AG09309 (cell line): ENCODE data around the gene RBM22.

Source experiments
- DNase-seq: peaks from one replicate; pipeline ENCODE4 v3.0.0-alpha.2; 2010; ENCODE audit warnings: low read depth
- H3K4me3 ChIP-seq: 2 replicates; pipeline ENCODE4 v1.5.1; 2011; ENCODE audit warnings: mild to moderate bottlenecking, low read depth, low read length, moderate library complexity; ENCODE audit not compliant: control insufficient read depth
- TF ChIP-seq, protein P1 (sequence below): IDR thresholded peaks from 2 replicates; pipeline ENCODE4 v1.5.1; 2011; ENCODE audit warnings: mild to moderate bottlenecking, low read depth, low read length, inconsistent platforms; ENCODE audit not compliant: insufficient read depth, control insufficient read depth; ENCODE audit errors: missing control alignments

The RBM22 gene

DNA sequence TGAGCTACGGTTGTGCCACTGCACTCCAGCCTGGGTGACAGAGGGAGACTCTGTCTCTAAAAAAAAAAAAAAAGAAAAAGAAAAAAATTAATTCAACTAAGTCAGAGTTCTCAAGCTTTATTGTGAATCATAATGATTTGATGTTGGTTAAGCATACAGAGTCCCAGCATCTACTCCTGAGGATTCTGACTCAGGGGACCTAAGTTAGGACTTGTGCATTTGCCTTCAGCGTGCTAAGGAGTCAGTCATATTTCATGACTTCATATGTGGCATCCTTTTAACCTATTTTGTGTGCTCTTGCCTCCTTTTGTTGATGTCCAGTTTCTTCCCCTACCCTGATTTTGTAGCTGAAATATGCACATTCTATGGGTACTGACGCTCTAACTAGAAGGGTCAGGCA is 36.9 kb downstream of the RBM22 start:
- no peak overlapping the region for H3K4me3 ChIP-seq
- TF ChIP-seq, protein P1, sequence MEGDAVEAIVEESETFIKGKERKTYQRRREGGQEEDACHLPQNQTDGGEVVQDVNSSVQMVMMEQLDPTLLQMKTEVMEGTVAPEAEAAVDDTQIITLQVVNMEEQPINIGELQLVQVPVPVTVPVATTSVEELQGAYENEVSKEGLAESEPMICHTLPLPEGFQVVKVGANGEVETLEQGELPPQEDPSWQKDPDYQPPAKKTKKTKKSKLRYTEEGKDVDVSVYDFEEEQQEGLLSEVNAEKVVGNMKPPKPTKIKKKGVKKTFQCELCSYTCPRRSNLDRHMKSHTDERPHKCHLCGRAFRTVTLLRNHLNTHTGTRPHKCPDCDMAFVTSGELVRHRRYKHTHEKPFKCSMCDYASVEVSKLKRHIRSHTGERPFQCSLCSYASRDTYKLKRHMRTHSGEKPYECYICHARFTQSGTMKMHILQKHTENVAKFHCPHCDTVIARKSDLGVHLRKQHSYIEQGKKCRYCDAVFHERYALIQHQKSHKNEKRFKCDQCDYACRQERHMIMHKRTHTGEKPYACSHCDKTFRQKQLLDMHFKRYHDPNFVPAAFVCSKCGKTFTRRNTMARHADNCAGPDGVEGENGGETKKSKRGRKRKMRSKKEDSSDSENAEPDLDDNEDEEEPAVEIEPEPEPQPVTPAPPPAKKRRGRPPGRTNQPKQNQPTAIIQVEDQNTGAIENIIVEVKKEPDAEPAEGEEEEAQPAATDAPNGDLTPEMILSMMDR: no peak
- DNase-seq: no peak

DNA sequence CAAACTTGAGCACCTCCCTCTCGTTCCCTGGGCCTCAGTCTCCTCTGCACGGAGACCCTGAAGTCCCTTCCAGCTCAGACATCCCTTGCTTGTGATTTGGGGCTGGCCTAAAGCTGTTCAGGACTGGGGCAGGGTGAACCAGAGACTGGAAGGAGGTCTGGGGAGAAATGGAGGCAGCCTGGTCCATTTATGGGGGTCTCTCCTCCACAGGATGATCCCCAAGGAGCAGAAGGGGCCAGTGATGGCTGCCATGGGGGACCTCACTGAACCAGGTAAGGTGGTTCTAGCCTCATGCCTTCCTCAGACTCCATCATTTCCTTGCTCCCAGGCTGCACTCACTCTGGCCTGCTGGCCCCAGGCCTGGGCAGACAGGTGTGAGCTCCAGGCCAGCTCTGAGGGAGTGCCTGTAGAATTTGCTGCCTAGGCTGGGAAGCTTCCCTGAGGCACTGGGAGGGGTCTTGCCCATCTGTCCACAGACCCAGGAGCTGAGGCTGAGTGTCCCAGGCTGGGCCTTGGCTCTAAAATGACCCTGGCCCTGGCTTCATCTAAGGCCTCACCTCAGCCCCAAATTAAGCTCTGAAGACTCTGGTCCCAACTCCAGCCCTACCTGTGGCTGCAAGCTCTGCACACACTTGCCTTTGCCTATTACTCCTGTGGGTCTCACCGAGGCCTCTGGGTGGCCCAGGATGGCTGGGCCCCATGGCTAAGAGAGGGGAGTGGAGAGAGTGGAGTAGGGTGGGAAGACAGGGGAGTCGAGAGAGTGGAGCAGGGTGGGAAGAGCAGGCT is 37.9 kb downstream of the RBM22 start:
- TF ChIP-seq, protein P1: no peak
- no peak for DNase-seq

DNA sequence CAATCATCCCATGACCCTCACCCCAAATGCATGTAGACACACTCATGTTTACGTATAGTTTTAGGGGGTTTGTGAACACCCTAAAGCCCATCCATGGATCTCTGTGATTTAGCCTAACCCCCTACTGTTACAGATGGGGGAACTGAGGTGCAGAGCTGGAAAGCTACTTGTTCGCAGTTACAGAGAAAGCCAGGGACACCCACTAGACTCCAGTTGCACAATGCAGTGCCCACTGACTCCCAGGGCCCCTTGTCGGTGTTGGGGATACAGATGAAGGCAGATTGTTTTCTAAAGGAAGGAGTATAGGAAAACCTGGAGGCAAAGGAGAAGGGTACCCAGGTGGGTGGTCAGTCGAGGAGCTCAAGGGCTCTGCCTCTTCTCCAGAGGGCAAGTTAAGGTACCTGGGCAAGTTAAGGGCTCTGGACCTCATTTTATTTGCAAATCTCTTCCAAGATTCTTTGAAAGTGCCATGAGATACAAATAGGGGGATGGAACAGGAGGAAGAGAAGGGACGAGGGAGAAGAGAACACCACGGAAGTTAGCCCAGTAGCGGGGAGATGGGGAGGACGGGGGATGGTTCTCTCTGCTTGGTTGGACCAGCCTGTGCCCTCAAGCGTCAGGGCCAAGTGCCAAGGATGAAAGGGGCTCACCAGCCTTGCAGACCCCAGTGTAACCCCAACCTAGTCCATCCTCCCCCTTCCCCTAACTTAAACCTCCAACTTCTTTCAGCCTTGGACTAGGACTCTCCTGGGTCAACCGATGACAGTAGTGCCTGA is 38.9 kb downstream of the RBM22 start:
- H3K4me3 ChIP-seq: no peak overlapping the region
- DNase-seq: no peak
- TF ChIP-seq, protein P1: no peak

More for the DNA sequence above, 37.9 kb downstream of the RBM22 start:
- no peak overlapping the region for H3K4me3 ChIP-seq

DNA sequence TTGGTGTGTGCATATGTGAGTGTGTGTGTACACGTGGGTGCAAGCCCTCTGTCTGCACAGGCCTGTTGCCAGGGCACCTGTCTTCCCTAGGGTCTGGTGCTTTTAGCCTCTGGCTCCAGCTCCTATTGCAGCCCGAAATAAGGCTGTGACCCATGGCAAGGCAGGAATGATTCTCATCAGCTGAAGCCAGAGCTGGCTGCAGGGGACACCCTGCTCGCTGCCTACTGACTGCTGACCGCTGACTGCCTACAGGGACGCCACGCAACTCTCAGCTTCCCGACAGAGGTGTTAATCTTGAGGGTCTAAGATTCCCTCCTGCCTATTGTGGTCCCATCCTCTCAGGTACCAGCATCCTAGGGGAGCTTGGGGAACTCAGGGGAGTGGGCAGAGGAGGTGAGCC is 39.8 kb downstream of the RBM22 start, which contains the start of gene MYOZ3:
MYOZ3 (plus strand) TSS at position 166 of the 400 bp plus-strand sequence. CDS start 1,691 bp downstream, outside the sequence.
- TF ChIP-seq, protein P1: no peak
- DNase-seq: no peak
- no peak within 1 kb of the TSS for H3K4me3 ChIP-seq

DNA sequence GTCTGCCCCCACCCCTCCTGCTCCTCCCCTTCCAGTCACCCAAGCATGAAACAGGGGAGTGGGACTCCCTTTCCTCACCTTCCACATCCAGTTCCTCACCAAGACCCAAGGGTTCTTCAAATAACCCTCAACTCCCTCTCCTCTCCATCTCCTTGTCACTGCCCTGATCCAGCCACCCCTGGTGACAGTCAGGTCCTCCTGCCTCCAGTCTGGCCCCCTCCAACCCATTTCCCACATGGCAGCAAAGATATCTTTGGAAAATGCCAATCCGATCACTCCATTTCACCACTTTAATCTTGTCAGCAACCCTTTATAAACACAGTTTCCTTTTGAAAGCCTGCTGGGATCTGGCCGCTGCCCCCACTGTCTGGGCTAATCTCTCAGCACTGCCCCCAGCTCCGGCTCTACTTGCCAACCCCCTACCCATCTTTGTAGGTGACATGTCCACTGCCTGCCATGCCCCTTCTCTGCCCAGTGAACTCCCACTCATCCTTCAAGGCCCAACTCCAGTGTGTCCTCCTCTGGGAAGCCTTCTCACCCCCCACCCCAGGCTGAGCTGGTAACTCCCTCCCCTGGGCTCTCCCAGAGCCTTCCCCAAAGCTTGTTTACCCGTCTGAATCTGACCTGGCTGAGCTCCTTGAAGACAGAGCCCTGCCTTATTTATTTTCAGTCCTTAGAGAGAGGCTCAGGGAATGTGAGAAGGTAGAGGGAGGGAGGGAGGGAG is 40.6 kb downstream of the RBM22 start:
- H3K4me3 ChIP-seq: no peak overlapping the region
- TF ChIP-seq, protein P1: no peak
- no peak for DNase-seq

DNA sequence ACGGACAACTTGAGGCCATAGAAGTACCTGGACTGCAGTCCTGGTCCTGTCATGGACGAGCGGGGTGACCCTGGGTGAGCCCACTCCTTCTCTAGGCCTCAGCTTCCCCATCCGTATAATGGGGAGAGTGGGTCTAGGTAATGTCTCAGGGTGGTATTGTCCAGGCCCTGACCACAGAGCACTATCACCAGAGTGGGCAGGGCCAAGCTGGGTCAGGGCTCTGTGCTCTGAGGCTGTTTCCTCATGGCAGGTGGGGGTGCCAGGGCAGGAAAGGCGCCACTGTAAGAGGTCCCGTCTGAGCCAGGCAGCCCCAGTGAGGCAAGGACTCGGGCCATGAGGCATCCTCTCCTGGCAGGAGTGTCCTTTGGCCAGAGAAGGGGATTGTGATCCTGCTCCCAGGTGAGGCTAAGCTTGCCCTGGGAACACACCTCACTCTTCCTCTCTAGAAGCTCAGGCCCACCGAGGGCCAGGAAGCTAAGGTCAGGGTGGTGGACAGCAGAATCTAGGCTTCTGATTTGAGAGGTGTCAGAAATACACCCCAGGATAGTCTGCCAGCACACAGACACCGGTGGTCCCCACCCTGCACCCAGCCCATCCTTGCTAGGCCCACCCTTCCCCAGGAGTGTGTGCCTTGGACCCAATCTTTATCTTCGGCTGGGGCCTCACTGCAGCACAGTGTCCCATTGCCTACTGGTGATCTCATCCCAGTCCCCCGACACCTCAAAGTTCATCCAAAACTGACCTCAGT is 41.3 kb downstream of the RBM22 start:
- H3K4me3 ChIP-seq: no peak overlapping the region
- DNase-seq: no peak
- TF ChIP-seq, protein P1: no peak
